Thymus (tissue), 11 donors: ENCODE data around the gene FBXO24. TPM values are rescaled to one million over a fixed set of nuclear protein-coding genes. Genes with fewer than 3 reads are reported as not detected.

ENCODE experiments used
- DNase-seq, 9 donors: peaks; one replicate each; pipeline ENCODE4 v3.0.0-alpha.2; 2013; ENCODE audit warnings: low spot score in 9 of 9, low read depth in 6 of 9, missing footprints in 1 of 9
- H3K27ac ChIP-seq, 2 donors: one replicate each; pipeline ENCODE4 v1.5.1; 2013; ENCODE audit warnings: control low read depth in 1 of 2, low read depth in 1 of 2, low read length in 1 of 2, mild to moderate bottlenecking in 1 of 2, moderate library complexity in 1 of 2
- H3K27me3 ChIP-seq, 2 donors: one replicate each; pipeline ENCODE4 v1.5.1; 2013; ENCODE audit warnings: low read length in 1 of 2; ENCODE audit not compliant: control insufficient read depth in 2 of 2, insufficient read depth in 1 of 2
- H3K36me3 ChIP-seq, 2 donors: one replicate each; pipeline ENCODE4 v1.5.1; 2013; ENCODE audit warnings: low read length in 1 of 2, mild to moderate bottlenecking in 1 of 2, moderate library complexity in 1 of 2; ENCODE audit not compliant: control insufficient read depth in 2 of 2, insufficient read depth in 2 of 2
- H3K4me1 ChIP-seq, 2 donors: one replicate each; pipeline ENCODE4 v1.5.1; 2013; ENCODE audit warnings: low read length in 2 of 2; ENCODE audit not compliant: control insufficient read depth in 2 of 2, insufficient read depth in 2 of 2
- H3K4me3 ChIP-seq, 2 donors: one replicate each; pipeline ENCODE4 v1.5.1; 2013; ENCODE audit warnings: low read length in 2 of 2, control low read depth in 1 of 2, mild to moderate bottlenecking in 1 of 2
- H3K9me3 ChIP-seq, 2 donors: one replicate each; pipeline ENCODE4 v1.5.1; 2013; ENCODE audit warnings: low read length in 1 of 2, mild to moderate bottlenecking in 1 of 2; ENCODE audit not compliant: control insufficient read depth in 2 of 2, insufficient read depth in 1 of 2
- whole genome bisulfite sequencing: extraction: QIAGEN DNeasy Blood & Tissue Kit; methylation state at CpG from one replicate; pipeline ENCODE4 v1.1.7; 2013; 5-methylcytosine and 5-hydroxymethylcytosine counted together
- polyA plus RNA-seq: library from polyadenylated mRNA; stranded (reverse); fragments of 200-250 nt; gene quantifications from one replicate; pipeline ENCODE4 v1.2.3, GENCODE V29; 2013
- total RNA-seq: library from RNA; stranded (reverse); fragments of 120-200 nt; gene quantifications from one replicate; pipeline ENCODE4 v1.2.4, GENCODE V29; 2013
- donor health status: healthy.

The FBXO24 gene
- total and polyA plus RNA-seq, 2 donors: 0.19 to 1.3 TPM

DNA sequence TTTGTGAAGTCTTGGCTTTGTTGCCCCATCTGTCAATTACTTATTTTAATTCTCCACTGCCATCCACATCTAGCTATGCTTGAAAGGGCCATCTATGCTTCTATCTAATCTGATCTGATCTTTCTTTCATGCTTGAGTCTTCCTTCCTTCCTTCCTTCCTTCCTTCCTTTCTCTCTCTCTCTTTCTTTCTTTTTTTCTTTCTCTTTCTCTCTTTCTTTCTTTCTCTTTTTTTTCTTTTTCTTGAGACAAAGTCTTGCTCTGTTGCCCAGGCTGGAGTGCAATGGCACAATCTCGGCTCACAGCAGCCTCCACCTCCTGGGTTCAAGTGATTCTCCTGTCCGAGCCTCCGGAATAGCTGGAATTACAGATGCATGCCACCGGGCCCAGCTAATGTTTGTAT lies 43.9 kb downstream of the FBXO24 start:
- DNase-seq: no peak
- no peak overlapping the region for H3K27ac ChIP-seq
- H3K36me3 ChIP-seq: no peaks in the 10 kb centered on the region
- H3K27me3 ChIP-seq: peaks cover 12 to 58% of the 10 kb centered on the region in 2 donors
- H3K4me1 ChIP-seq: peaks cover 11 to 28% of the 10 kb centered on the region in 2 donors
- no peak overlapping the region for H3K4me3 ChIP-seq
- peaks cover 0 to 6% of the 10 kb centered on the region in 2 donors for H3K9me3 ChIP-seq
- WGBS: 95% methylated on average over 4 of the region's 4 CpGs

DNA sequence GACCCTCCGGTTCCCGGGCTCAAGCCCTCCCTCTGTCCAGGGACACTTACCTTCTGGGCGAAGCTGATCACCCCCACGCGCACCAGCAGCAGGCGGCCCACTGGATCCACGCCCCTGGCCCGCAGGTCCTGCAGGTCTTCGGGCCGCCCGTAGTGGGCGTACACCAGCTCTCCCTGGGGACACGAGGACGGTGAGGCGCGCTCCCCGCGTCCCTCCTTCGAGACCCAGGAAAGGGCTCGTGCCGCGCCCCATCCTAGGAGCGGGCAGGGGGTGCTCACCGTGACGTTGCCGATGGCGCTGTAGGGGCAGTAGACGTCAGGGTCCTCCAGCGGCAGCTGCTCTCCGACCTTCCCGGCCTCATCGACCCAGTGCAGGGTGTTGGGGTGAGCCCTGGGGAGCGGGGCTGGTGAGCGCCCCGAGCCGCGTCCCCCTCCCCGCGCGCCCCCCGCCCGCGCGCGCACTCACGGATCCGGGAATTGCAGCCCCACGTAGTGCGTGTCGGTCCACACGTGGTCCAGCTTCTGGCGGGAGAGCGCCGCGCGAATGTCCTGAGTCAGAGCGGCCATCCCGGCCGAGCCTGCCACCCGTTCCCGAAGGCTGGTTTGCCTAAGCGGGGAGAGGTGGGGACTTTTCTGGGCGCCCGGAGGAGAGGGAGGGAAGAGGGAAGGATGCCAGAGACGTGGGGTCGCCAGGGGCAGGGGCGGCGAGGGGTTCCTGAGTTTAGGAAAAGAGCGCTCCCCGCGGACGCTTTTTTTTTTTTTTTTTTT lies 47.0 kb downstream of the FBXO24 start:
- peaks cover 10 to 48% of the 10 kb centered on the region in 2 donors for H3K27me3 ChIP-seq
- peaks cover 0 to 14% of the 10 kb centered on the region in 2 donors for H3K4me1 ChIP-seq
- peak overlapping the region; percentile 48 to 55 for H3K4me3 ChIP-seq
- peaks cover 0 to 6% of the 10 kb centered on the region in 2 donors for H3K9me3 ChIP-seq
- peak in 2 of 9 donors; percentile 18 to 37 for DNase-seq
- H3K36me3 ChIP-seq: no peaks in the 10 kb centered on the region
- no peak overlapping the region for H3K27ac ChIP-seq
- 2% methylated on average over 72 of the region's 72 CpGs for WGBS

GRCh38 chr7:100639995-100640516 lies 53.9 kb downstream of the FBXO24 start:
- peaks cover 0 to 17% of the 10 kb centered on the region in 2 donors for H3K27me3 ChIP-seq
- 95% methylated on average over 17 of the region's 17 CpGs for WGBS
- no peak for DNase-seq
- no peak overlapping the region for H3K4me3 ChIP-seq
- no peaks in the 10 kb centered on the region for H3K9me3 ChIP-seq
- H3K27ac ChIP-seq: no peak overlapping the region
- H3K4me1 ChIP-seq: no peaks in the 10 kb centered on the region
- no peaks in the 10 kb centered on the region for H3K36me3 ChIP-seq

DNA sequence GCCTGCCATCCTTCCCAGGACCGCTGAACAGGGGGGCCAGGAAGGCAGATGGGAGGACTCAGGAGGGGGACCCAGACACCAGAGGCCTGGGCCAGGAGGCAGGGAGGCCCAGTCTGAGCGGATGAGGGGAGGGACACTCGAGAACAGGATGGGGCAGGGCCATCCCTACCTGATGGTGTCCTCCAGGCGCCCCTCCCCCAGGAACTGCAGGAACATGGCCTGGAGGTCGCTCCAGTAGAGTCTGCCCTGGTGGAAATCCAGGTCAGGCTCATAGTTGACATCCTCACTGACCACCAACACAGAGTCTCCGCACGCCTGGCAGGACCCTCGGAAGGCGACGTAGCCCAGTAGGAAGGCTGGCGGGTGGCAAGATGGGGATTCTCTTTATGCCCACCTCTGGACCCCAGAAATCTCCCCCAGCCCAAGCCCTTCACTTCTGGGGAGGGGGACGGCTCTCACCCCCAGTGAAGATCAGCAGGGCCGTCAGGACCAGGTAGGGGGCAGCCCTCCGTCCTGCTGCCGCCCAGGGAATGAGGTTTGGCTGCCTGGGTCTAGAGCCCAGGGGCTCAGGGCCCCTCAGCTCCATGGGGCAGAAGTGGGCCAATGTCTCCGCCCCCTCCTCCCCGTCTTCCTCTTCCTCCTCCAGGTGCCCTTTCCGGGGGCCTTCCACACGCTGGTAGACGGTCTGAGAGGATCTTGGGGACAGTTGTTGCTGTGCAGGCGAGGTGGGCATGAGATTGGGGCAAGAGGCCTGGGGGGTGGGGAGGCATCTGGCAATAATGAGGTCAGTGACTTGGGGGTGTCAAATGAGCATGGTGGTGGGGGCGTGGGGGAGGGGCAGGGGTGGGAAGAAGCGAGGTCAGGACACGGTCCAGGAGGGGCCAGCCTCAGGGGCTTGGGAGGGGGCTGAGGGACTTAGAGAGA lies 54.7 kb downstream of the FBXO24 start:
- no peaks in the 10 kb centered on the region for H3K4me1 ChIP-seq
- peaks cover 0 to 18% of the 10 kb centered on the region in 2 donors for H3K27me3 ChIP-seq
- no peaks in the 10 kb centered on the region for H3K36me3 ChIP-seq
- H3K4me3 ChIP-seq: no peak overlapping the region
- no peaks in the 10 kb centered on the region for H3K9me3 ChIP-seq
- 77% methylated on average over 24 of the region's 24 CpGs for WGBS
- DNase-seq: no peak
- H3K27ac ChIP-seq: no peak overlapping the region

GRCh38 chr7:100641463-100641859 lies 55.3 kb downstream of the FBXO24 start, which contains the start of gene TFR2:
TSS of gene TFR2 (minus strand) at chr7:100641552. CDS start at chr7:100641509, 43 bp downstream.
- no peak within 1 kb of the TSS for H3K27ac ChIP-seq
- no peaks in the 10 kb centered on the region for H3K4me1 ChIP-seq
- no peaks in the 10 kb centered on the region for H3K9me3 ChIP-seq
- H3K27me3 ChIP-seq: peaks cover 0 to 25% of the 10 kb centered on the region in 2 donors
- 60% methylated on average over 10 of the region's 10 CpGs for WGBS
- no peak within 1 kb of the TSS for H3K4me3 ChIP-seq
- no peak for DNase-seq
- no peaks in the 10 kb centered on the region for H3K36me3 ChIP-seq

GRCh38 chr7:100641860-100642533 lies 55.9 kb downstream of the FBXO24 start:
- whole genome bisulfite sequencing: 94% methylated on average over 10 of the region's 10 CpGs
- no peak for DNase-seq
- Histone ChIP-seq H3K36me3 (no peaks in the 10 kb centered on the region), H3K4me1 (no peaks in the 10 kb centered on the region), H3K9me3 (no peaks in the 10 kb centered on the region), H3K27ac (no peak overlapping the region), H3K4me3 (no peak overlapping the region), H3K27me3 (peaks cover 0 to 27% of the 10 kb centered on the region in 2 donors)

DNA sequence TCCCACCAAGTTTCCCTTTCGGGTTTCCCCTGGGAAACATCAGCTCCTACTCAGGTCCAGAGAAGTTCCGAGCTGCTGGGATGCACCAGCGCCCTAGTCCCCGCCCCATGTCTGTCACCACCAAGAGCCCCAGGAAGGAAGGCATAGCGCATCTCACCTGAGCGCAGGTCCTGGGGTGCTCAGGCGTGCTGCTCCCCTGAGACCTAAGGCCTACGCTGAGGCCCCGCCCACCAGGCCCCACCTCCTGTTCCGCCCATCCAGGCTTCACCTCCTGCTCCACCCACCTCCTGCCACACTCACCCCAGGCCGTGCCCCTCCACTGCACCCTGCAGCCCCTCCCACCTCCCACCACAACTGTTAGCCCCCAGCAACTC lies 56.4 kb downstream of the FBXO24 start:
- H3K4me3 ChIP-seq: no peak overlapping the region
- H3K27ac ChIP-seq: no peak overlapping the region
- WGBS: 85% methylated on average over 11 of the region's 11 CpGs
- peaks cover 0 to 30% of the 10 kb centered on the region in 2 donors for H3K27me3 ChIP-seq
- H3K9me3 ChIP-seq: no peaks in the 10 kb centered on the region
- DNase-seq: peak in 2 of 9 donors; percentile 28 to 41
- H3K4me1 ChIP-seq: no peaks in the 10 kb centered on the region
- no peaks in the 10 kb centered on the region for H3K36me3 ChIP-seq

DNA sequence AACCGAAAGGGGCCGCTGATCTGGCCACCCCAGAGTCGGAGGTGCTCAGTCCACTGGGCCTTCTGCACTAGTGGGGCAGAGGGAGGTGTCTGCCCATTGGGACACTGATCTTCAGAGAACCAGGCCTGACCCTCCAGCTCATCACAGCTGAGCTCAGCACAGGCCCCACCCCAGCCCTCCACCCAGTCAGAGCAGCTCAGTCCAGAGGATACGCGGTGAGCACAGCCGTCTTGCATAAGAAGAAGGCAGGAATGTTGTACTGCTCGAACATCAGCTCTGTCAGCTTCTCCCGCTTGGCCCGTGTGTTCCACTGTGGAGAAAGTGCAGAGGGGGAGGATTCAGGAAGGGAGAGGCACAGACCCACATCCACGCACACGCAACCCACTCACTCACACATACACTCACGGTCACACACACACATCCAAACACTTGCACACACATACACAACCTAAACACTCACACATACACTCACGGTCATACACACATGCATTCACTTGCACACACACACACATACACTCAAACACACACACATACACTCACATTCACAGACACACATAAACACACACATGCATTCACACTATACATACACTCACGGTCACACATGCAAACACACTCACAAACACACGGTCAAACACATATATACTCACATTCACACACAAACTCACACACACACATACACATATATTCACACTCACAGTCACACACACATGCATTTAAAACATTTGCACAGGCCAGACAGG lies 63.9 kb downstream of the FBXO24 start:
- H3K27ac ChIP-seq: no peak overlapping the region
- H3K27me3 ChIP-seq: peaks cover 3 to 44% of the 10 kb centered on the region in 2 donors
- no peaks in the 10 kb centered on the region for H3K9me3 ChIP-seq
- H3K4me3 ChIP-seq: no peak overlapping the region
- H3K4me1 ChIP-seq: no peaks in the 10 kb centered on the region
- 88% methylated on average over 15 of the region's 15 CpGs for WGBS
- DNase-seq: no peak
- no peaks in the 10 kb centered on the region for H3K36me3 ChIP-seq
